Measurements from ENCODE around the gene S100A4.
A peak's percentile ranks its signal among the peaks of the same experiment; 100 is the strongest.
"Not testable (repeated sequence)": the region's sequence is repeated elsewhere in the genome, so short reads cannot be mapped to it uniquely, and the experiment has no call there.

The S100A4 gene

DNA sequence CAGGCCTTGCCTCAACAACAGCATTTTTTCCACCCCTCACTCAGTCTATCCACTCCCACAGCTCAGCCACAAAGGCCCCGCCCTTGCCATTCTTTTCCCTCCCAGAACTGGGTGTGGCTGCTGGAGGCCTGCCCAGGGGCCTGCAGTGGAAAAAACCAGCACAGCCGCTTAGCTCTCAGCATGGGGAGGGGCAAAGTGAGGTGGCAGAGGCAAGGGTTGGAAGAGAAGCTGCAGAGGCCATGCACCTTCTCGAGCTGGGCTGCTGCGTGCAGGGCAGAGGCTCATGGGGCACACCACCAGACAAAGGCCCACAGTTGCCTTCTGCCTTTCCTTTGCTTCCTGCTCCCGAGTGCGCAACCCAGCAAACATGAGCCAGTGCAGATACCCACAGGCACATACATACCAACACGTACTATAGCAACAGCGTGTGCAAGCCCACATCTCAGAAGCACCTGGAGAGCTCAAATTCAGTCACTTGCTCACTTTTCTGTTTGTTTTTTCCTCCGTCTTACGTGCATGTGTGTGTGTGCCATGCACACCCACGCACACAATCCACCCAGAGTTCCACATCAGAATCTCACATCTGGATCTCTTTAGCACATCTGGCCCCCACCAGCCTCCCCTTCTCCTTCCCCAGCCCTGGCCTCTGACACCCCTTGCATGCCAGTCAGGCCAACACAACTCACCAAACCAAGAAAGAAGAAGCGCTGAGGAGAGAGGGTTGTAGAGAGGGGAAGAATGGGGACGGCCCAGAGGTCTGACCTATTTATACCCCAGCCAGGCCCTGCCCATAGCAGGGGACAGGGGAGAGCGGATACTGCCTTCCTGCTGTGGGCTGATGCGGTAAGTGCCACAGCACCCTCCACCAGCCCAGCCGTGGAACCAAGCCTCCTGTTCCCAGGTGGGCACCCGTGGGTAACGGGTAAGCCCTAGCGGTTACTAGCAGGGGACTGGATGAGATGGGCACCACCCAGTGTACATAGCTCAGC lies at the start of gene S100A4:
Gene S100A4 (minus strand): TSS at position 740 of the 989 bp plus-strand sequence. CDS start 1,012 bp downstream, outside the sequence.
- peak; percentile 88 for DNase-seq

DNA sequence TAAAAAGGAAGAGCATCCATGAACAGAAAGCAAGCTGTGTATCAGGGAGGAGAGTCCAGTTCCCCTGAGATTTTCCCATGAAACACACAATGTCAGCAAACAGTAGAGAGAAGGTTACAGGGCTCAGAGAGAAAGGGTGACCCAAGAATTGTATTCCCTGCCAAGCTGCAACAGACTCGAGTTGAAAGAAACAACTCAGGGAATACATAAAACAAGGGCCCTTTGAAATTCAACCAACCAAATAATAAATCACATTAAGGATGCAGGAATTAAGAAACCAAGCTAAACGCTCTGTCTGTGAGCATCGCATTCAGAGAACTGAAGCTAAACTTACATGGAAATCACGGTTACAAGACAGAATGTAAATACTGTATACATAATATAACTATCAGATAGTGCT lies 47.1 kb upstream of the S100A4 start:
- no peak for DNase-seq

DNA sequence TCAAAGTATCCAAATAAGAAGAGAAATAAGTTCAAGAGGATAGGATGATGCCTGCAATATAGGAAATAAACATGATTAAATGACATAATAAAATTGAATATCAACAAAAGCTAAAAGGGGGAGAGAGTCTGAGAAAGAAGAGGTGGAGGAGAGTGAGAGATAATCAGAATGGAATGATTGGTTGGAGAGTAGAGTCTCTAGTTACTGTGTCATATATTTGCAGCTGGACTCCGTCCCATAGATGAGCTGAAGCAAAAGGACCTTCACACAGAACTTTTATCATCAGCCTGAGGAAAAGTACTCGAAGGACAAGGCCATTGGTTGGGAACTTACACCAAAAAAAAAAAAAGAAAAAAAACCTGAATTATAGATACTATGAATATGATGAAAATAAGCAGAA lies 42.9 kb upstream of the S100A4 start:
- DNase-seq, result no peak

DNA sequence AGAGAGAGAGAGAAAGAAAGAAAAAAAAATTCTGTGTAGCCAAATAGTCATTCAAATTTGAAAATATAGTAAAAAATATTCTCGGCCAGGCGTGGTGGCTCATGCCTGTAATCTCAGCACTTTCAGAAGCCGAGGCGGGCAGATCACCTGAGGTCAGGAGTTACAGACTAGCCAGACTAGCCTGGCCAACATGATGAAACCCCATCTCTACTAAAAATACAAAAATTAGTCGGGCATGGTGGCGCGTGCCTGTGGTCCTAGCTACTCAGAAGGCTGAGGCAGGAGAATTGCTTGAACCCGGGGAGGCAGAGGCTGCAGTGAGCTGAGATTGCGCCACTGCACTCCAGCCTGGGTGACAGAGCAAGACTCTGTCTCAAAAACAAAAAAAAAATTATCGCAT lies 42.4 kb upstream of the S100A4 start:
- not testable (repeated sequence) for DNase-seq

DNA sequence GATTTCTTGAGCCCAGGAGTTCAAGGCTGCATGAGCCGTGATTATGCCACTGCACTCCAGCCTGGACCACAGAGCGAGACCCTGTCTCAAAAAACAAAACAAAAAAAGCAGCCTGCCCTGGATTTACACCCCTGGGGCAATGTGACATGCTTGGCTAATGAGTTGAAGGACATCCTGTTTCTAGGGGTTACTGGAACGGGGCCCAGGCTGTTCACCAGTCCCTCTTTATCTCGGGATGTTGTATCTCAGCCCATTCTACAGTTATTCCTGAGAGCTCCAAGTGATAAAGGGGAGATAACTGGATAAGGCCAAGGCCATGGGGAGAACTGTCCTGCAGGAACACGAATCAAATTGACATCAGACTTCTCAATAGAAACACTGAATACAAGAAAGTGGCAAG lies 41.7 kb upstream of the S100A4 start:
- DNase-seq, result no peak

DNA sequence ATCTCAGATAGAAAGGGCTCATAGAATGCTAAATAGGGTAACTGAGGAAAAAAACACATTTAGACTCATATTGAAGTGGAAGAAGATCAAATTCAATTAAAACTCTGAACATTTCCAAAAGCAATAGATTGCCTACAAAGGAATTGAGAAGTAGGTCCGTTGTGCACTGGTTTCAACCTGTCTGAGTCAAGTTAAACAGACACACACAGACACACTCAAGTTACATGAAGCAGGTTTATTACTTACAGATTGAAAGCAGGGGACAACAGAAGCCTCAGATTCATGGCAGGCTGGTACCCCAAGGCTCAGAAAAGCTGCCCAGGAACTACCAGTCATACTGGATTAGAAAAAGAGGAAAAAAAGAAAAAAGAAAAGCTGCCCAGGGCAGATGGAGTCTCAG lies 40.7 kb upstream of the S100A4 start:
- DNase-seq, result no peak

DNA sequence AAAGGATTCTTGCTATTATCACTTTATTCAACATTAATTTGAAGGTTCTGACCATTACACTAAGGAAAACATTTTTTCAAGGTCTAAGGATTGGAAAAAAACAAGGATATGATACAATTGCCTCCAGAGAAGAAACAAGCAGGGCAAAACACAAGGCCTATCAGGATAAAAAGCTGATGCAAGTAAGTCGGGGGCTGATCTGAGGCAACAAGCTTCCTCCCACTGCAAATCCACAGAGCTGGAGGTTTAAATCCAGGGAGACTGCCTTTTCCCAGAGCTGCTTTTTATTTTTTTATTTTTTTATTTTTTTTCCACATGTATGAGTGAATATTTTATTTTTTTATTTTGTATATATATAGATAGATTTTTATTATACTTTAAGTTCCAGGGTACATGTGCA lies 39.4 kb upstream of the S100A4 start:
- no peak for DNase-seq

DNA sequence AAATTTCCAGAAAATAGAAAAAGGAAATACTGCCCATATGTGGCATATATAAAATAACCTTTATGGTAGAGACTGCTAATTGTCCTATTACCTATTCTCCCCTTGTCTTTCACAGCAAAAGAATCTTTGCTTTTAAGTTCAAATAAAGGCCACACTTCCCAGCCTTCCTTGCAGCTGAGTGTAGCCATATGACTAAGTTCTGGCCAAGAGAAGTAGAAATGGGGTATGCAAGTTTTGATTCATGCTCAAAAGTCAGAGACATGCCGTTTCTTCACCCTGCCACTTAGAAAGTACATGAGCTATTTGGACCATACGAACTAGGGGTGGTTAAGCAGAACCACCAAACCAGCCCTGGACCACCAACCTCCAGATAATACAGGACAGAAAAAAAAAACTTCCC lies 38.4 kb upstream of the S100A4 start:
- DNase-seq, result no peak

DNA sequence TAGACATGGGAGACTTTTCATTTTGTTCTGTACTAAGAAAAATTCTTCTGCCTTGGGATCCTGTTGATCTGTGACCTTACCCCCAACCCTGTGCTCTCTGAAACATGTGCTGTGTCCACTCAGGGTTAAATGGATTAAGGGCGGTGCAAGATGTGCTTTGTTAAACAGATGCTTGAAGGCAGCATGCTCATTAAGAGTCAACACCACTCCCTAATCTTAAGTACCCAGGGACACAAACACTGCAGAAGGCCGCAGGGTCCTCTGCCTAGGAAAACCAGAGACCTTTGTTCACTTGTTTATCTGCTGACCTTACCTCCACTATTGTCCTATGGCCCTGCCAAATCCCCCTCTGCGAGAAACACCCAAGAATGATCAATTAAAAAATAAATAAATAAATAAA lies 37.9 kb upstream of the S100A4 start:
- not testable (repeated sequence) for DNase-seq

DNA sequence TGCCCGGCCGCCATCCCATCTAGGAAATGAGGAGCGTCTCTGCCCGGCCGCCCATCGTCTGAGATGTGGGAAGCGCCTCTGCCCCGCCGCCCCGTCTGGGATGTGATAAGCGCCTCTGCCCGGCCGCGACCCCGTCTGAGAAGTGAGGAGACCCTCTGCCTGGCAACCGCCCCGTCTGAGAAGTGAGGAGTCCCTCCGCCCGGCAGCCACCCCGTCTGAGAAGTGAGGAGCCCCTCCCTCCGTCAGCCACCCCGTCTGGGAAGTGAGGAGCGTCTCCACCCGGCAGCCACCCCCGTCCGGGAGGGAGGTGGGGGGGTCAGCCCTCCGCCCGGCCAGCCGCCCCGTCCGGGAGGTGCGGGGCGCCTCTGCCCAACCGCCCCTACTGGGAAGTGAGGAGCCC lies 37.2 kb upstream of the S100A4 start:
- not testable (repeated sequence) for DNase-seq

DNA sequence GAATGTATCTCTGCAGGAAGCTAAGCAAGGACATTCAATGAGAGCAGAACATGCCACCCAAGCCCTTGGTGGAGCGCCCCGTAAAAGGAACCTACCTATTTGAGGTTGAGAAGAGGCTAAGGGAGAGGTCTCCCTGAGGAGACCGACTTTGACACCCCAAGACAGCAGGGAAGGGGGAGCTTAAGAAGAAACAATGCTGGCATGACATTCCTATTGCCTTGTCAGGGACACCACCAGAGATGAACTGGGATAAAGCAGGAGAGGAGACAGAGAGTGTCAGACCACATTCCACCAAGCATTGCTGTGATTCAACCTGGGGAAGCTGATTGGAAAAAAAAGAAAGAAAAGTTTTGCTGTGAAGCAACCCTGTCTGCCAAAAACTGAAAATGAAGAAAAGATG lies 33.3 kb upstream of the S100A4 start:
- no peak for DNase-seq

DNA sequence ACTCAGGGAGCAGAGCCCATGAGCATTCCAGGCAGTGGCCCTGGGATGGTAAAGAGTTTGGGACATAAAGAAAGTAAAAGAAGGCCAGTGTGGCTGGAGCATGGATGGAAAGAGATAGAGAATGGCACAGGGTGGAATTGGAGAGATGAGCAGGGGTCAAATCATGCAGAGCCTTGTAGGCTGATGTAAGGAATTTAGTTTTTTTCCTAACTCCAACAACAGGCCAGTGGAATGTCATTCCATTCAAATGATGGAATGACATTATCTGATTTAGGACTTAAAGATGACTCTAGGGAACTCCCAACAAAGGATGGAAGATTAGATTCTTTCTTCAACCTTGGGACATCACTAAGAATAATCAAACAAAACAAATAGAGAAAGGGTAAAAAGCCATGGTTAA lies 32.9 kb upstream of the S100A4 start:
- DNase-seq, result no peak

DNA sequence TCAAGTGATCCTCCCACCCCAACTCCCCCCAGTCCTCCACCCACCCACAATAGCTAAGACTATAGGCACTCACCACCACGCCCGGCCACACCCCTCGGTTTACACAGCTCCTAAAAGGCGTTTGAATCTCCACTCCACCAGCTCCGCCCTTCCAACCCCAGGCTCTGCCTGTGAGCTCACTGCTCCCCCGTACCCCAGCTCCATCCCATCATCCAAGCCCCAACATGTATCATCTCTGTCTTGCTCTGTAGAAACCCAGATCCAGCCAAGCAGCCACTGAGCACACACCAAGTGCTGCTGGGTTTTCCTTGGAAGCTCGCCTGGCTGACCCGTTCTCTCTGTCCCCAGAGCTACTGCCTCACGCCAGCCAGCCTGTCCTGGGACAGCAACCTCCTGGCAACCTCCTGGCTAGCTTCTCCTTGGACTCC lies 32.0 kb upstream of the S100A4 start:
- no peak for DNase-seq

DNA sequence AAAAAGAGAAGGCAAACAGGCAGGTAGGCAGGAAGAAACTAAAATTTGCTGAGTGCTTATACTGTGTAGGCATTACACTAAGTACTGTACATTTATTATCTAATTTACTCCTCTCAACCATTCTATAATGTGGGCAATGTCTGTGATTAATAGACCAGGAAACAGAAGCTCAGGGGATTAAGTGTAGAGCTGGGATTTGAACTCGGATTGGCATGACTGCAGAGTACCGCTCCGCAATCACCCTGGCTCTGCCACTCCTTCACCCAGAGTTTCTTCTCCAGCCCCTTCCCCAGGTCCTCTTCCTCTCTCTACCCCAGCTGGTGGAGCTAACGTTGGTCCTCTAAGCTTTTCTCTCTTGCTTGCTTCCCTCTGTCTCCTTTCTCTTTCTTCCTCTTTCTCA lies 31.5 kb upstream of the S100A4 start:
- no peak for DNase-seq

DNA sequence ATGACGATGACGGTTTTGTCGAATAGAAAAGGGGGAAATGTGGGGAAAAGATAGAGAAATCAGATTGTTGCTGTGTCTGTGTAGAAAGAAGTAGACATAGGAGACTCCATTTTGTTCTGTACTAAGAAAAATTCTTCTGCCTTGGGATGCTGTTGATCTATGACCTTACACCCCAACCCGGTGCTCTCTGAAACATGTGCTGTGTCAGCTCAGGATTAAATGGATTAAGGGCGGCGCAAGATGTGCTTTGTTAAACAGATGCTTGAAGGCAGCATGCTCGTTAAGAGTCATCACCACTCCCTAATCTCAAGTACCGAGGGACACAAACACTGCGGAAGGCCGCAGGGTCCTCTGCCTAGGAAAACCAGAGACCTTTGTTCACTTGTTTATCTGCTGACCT lies 29.9 kb upstream of the S100A4 start:
- not testable (repeated sequence) for DNase-seq

DNA sequence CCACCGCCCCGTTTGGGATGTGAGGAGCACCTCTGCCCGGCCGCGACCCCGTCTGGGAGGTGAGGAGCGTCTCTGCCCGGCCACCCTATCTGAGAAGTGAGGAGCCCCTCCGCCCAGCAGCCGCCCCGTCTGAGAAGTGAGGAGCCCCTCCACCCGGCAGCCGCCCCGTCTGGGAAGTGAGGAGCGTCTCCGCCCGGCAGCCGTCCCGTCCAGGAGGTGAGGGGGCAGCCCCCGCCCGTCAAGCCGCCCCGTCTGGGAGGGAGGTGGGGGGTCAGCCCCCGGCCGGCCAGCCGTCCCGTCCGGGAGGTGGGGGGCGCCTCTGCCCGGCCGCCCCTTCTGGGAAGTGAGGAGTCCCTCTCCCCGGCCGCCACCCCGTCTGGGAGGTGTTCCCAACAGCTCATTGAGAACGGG lies 29.5 kb upstream of the S100A4 start:
- DNase-seq, result not testable (repeated sequence)

DNA sequence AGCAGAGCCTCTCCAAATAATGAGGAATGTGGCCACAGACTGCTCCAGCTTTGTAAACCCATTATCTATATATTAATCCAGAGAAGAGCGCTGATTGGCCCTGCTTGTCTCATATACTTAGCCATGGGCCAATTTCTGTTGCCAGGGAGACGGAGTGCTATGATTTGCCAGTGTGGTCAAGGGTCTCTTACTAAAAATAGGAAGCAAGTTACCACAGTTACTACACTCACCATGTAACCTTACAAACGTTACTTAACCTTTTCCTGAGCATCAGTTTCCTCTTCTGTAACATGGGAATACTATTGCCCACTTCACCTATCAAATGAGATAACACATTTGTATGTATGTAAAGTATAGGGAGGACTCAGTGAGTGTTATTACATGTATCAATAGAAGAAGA lies 27.7 kb upstream of the S100A4 start:
- no peak for DNase-seq

DNA sequence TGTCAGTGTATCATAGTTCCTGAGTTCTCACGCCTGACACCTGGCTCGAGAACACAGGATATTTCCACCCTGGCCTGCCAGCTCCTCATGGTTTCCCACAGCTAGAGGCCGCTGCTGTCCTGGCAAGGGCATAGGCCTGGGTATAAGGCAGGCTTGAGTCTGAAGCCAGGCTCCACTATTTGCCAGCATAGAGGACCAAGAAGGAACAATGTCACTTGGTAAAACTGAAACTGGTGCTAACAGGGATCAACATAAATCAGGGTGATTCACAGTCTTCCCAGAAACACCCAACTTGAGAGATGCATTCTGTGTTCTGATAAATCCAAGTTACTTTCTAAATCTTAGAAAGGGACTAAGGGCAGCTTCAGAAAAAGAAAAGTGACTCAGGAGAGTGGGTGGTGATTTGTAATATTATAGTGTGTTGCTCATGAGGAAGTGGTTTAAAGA lies 27.0 kb upstream of the S100A4 start:
- peak; percentile 51 for DNase-seq

DNA sequence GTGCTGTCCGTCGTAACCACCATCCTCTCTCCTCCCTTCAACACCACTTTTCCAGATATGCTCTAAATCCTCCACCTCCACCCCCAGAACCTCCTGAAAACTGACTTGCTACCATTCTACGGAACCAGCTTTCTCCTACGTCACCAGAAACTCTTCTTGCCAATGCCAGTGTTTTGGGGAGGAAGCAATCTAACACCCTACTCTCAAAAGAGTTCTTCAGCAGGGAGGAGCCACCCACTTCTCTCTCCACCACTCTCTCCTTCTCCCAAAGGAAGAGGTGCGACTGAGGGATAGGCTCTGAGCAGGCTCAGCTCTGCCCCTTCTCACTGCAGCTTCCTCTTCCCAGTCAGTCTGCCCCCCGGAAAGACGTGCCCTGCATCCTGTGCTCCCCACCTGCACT lies 26.1 kb upstream of the S100A4 start:
- no peak for DNase-seq

DNA sequence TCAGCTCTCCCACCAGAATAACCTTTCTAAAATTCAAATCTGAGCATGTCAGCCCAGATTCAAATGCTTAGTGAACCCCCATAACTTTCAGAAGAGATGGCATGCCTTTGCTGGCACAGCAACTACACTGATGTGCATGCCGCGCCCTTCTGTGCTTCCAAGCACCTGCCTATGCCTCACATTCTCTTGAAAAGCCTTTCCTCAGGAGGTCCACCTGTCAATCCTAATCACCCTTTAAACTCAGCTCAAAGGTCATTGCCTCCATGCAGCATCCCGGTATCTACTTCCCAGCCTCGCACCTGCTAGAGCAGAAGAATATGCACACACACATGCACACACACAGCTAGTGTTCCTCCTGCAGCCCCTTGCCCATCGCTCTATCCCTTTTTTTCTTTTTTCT lies 25.3 kb upstream of the S100A4 start:
- no peak for DNase-seq

DNA sequence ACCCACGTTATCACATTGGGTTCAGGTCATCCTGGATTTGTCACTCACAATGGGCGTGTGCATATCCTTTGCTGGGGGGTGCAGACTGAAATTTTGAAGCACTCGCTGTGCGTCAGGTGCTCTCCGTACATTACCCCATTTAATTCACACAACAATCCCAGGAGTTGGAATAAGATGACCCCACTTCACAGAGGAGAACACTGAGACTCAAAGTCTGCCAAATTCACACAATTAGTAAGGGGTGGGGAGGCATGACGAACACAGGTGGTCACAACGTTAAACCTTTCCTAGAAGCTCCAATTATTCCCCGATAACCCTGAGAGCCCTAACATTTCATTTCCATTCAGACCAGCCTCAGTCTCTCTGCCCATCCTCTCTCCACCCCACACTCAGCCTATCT lies 23.9 kb upstream of the S100A4 start:
- DNase-seq, result no peak

DNA sequence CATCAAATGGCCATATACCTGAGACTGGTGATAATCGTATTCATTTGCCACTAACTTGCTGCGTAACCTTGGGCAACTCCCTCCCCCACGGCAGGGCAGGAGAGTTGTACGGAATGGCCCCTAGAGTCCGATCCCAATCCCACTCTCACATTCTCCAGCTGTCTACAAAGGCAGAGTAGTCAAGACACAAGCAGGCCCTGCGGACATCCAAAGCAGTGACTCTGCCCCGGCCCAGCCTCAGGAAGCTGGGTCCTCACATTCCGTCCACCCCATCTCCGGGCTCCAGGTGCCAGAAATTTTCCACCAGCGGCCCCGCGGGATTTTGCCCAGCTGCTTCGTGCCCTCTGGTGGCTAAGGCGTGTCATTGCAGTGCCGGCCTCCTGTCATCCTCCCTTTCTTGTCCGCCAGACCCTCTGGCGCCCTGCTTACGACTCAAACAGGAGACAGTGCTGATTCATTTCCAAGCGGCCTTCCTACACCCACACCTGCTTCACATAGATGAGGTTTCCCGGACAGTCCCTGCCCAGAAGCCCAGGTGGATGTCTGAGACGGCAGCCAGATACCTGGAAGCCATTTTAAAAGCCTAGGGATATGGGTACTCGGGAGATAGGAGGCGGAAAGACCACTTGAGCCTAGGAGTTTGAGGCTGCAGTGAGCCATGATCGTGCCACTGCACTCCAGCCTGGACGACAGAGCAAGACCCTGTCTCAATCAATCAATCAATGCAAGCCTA lies 22.9 kb upstream of the S100A4 start:
- peak; percentile 80 for DNase-seq

DNA sequence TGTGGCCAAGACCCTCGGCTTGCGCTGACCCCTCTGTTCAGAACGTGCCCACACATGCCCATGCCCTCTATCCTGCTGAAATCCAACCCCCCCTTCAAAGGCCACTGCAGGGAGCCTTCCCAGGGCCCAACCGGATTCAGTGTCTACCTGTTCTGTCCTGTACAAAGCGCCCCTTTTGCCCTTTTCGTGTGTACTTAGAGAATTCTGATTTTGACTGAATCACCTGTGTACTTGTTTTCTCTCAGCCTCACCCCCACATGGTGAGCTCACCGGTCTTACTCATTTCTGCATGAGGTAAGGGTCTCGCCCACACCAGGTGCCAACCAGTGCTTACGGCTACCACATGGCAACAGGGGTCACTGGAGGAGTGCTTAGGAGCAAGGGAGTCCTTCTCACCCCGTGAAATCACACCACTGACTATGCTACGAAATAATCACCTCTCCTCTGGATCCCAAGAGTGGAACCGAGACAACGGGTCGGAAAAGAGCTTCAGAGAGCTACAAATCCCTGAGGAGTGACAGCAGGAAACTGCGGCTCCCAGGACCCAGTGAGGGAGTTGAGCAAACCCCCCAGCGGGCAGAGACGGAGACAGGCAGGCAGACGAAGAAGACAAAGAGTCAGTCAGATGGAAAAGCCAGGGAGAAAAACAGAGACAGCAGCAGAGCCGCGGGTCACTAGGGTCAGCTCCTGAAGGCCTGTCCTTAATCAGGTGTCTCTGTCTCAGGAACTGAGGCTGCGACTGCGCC lies 22.2 kb upstream of the S100A4 start:
- DNase-seq, result peak; percentile 44
